ENCODE data around the gene TMOD1. TPM values are rescaled to one million over a fixed set of nuclear protein-coding genes. Genes with fewer than 3 reads are reported as not detected.

Gene TMOD1
- total and polyA plus RNA-seq, 9 of the 15 experiments (the other 6 are each of a cell fraction or from before 2014, with no cell fraction given) = 7.1 to 41.2 (median 14.2) TPM

DNA sequence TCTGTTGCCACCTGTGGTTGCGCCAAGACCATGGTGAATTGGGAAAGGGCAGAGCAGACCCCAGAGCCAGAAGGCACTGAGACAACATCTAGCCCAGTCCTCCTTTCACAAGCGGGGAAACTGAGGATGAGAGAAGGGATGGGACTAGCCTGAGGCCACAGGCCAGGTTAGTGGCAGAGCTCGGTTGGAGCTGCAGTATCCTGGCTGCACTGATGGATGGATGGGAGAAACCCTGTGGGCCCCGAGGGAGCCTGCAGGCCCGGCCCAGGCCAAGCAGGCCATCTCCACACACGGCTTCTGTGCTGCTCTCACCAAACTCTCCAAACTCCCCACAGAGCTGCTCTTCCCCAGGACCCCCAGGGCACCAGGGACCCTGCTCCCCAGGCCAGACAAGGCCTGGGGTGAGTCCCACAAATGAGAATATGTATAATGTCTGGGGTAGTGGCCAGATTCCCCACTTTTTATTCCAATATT, 71.5 kb downstream of the TMOD1 start:
- DNase-seq (ENCODE audit: extremely low read depth in 1 of 4, low spot score in 3 of 4) = no peak
- peaks cover 3% of the 10 kb centered on the region for H3K9me1 ChIP-seq (ENCODE audit: control insufficient read depth, insufficient read depth, low read length)
- no peak for ATAC-seq
- H3K4me1 ChIP-seq (replicated peaks in 1 of 2; ENCODE audit: control insufficient read depth in 2 of 2, insufficient read depth in 2 of 2, low read length in 2 of 2) = peaks cover 0 to 3% of the 10 kb centered on the region in 2 experiments; a peak in 3 of 5 replicates
- in situ Hi-C loops (cut with MboI) (no loop called here), intact Hi-C loops (cut with micrococcal nuclease) (no loop called here)
- no peak overlapping the region for H2AFZ ChIP-seq (ENCODE audit: low read depth, low read length)
- TF ChIP-seq, protein P1, sequence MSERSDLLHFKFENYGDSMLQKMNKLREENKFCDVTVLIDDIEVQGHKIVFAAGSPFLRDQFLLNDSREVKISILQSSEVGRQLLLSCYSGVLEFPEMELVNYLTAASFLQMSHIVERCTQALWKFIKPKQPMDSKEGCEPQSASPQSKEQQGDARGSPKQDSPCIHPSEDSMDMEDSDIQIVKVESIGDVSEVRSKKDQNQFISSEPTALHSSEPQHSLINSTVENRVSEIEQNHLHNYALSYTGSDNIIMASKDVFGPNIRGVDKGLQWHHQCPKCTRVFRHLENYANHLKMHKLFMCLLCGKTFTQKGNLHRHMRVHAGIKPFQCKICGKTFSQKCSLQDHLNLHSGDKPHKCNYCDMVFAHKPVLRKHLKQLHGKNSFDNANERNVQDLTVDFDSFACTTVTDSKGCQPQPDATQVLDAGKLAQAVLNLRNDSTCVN (CRISPR knock-in tag; IDR thresholded peaks at IDR 0.05) = no peak
- no peak for TF ChIP-seq SLC30A9 (CRISPR knock-in tag; IDR thresholded peaks at IDR 0.05)
- no peak for TF ChIP-seq HNRNPUL1 (IDR thresholded peaks at IDR 0.05; ENCODE audit: low read length)
- no peak for TF ChIP-seq HOXB6 (CRISPR knock-in tag; IDR thresholded peaks at IDR 0.05; ENCODE audit: borderline replicate concordance)
- TF ChIP-seq, protein P2, sequence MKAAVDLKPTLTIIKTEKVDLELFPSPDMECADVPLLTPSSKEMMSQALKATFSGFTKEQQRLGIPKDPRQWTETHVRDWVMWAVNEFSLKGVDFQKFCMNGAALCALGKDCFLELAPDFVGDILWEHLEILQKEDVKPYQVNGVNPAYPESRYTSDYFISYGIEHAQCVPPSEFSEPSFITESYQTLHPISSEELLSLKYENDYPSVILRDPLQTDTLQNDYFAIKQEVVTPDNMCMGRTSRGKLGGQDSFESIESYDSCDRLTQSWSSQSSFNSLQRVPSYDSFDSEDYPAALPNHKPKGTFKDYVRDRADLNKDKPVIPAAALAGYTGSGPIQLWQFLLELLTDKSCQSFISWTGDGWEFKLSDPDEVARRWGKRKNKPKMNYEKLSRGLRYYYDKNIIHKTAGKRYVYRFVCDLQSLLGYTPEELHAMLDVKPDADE (conservative IDR thresholded peaks at IDR 0.05; ENCODE audit: control insufficient read depth, low read depth, low read length) = no peak
- TF ChIP-seq NFXL1 (CRISPR knock-in tag; IDR thresholded peaks at IDR 0.05) = no peak
- TF ChIP-seq, protein P3, sequence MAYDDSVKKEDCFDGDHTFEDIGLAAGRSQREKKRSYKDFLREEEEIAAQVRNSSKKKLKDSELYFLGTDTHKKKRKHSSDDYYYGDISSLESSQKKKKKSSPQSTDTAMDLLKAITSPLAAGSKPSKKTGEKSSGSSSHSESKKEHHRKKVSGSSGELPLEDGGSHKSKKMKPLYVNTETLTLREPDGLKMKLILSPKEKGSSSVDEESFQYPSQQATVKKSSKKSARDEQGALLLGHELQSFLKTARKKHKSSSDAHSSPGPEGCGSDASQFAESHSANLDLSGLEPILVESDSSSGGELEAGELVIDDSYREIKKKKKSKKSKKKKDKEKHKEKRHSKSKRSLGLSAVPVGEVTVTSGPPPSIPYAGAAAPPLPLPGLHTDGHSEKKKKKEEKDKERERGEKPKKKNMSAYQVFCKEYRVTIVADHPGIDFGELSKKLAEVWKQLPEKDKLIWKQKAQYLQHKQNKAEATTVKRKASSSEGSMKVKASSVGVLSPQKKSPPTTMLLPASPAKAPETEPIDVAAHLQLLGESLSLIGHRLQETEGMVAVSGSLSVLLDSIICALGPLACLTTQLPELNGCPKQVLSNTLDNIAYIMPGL (CRISPR knock-in tag; IDR thresholded peaks at IDR 0.05) = no peak
- no peak for TF ChIP-seq CTBP1 (IDR thresholded peaks at IDR 0.05; ENCODE audit: borderline replicate concordance)
- TF ChIP-seq LEF1 (IDR thresholded peaks at IDR 0.05) = no peak
- no peak for TF ChIP-seq BRD9 (IDR thresholded peaks at IDR 0.05; ENCODE audit: low read depth, partially characterized antibody)
- TF ChIP-seq, protein P4, sequence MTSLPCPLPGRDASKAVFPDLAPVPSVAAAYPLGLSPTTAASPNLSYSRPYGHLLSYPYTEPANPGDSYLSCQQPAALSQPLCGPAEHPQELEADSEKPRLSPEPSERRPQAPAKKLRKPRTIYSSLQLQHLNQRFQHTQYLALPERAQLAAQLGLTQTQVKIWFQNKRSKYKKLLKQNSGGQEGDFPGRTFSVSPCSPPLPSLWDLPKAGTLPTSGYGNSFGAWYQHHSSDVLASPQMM (CRISPR knock-in tag; IDR thresholded peaks at IDR 0.05) = no peak
- TF ChIP-seq NCOR1 (IDR thresholded peaks at IDR 0.05) = no peak
- TF ChIP-seq, protein P5, sequence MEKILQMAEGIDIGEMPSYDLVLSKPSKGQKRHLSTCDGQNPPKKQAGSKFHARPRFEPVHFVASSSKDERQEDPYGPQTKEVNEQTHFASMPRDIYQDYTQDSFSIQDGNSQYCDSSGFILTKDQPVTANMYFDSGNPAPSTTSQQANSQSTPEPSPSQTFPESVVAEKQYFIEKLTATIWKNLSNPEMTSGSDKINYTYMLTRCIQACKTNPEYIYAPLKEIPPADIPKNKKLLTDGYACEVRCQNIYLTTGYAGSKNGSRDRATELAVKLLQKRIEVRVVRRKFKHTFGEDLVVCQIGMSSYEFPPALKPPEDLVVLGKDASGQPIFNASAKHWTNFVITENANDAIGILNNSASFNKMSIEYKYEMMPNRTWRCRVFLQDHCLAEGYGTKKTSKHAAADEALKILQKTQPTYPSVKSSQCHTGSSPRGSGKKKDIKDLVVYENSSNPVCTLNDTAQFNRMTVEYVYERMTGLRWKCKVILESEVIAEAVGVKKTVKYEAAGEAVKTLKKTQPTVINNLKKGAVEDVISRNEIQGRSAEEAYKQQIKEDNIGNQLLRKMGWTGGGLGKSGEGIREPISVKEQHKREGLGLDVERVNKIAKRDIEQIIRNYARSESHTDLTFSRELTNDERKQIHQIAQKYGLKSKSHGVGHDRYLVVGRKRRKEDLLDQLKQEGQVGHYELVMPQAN (IDR thresholded peaks at IDR 0.05; ENCODE audit: borderline replicate concordance) = no peak
- no peak for TF ChIP-seq JUND (IDR thresholded peaks at IDR 0.05; ENCODE audit: borderline replicate concordance, low read depth, low read length)
- TF ChIP-seq JUND (tag; IDR thresholded peaks at IDR 0.05; ENCODE audit: borderline replicate concordance, low read depth, low read length) = no peak
- TF ChIP-seq POLR3A (IDR thresholded peaks at IDR 0.05; ENCODE audit: borderline replicate concordance, extremely low read depth, insufficient read depth, insufficient read length) = no peak
- peaks cover 56% of the 10 kb centered on the region for H3K36me3 ChIP-seq (ENCODE audit: control insufficient read depth, insufficient read depth, low read length)
- BruUV-seq (replicated peaks) = no TSS peak
- POLR2A ChIA-PET = interaction anchor here (0.7 to 1.0 kb wide), 2 partner anchors 24 to 1882 kb away, joined by 3 read pairs; no protein-coding TSS in a partner anchor
- no peaks in the 10 kb centered on the region for H3K79me2 ChIP-seq (ENCODE audit: control insufficient read depth, insufficient read depth, low read length)
- H3K4me3 ChIP-seq = no peak overlapping the region
- CTCF ChIA-PET (ENCODE audit: low intra/inter-chr PET ratio) = no interaction called here
- H3K9ac ChIP-seq (ENCODE audit: insufficient read depth in 1 of 2, low read depth in 2 of 2, low read length in 2 of 2) = no peak overlapping the region
- FAIRE-seq = no peak
- H3K4me2 ChIP-seq (ENCODE audit: insufficient read depth, low read length) = no peak overlapping the region
- WGBS (ENCODE audit: insufficient coverage, low coverage, missing lambda C conversion rate) = 100% methylated on average over 5 of the region's 6 CpGs
- no peaks in the 10 kb centered on the region for H3K27me3 ChIP-seq (ENCODE audit: control insufficient read depth in 2 of 2, insufficient read depth in 2 of 2, low read length in 2 of 2)
- no peak overlapping the region for H3K27ac ChIP-seq (ENCODE audit: extremely low read depth, low read depth, low read length)
- no peaks in the 10 kb centered on the region for H4K20me1 ChIP-seq (replicated peaks; ENCODE audit: control insufficient read depth, insufficient read depth, low read length)
- no peaks in the 10 kb centered on the region for H3K9me3 ChIP-seq (replicated peaks; ENCODE audit: control insufficient read depth, insufficient read depth, low read depth, low read length)

Data from K562 (cell line).